Measurements from ENCODE around the gene RNU4-1.

Gene RNU4-1

GRCh38 chr12:120276734-120277133 lies 16.3 kb downstream of the RNU4-1 start:
- no peak overlapping the region for H3K4me3 ChIP-seq (ENCODE audit: control insufficient read depth, low read depth, low read length)
- no peak for DNase-seq (ENCODE audit: low read depth)

DNA sequence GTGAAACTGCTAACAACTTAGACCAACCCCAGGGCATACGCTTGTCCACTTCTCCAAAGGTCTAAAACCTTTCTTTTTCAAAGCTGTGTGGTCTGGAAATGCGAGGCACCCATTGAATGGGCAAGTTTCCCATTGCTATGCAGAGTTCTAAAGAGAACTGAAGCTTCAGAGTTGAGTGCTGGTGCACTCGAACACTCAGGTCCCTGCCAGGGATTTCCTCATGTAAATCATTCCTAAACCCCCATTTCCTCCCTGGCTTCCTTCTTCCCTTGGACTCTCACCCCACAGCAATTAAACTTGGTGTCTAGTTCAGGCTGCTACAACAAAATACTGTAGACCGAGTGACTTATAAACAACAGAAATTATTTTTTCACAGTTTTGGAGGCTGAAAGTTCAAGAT lies 25.3 kb downstream of the RNU4-1 start:
- no peak overlapping the region for H3K4me3 ChIP-seq (ENCODE audit: control insufficient read depth, low read depth, low read length)
- TF ChIP-seq, protein P1, sequence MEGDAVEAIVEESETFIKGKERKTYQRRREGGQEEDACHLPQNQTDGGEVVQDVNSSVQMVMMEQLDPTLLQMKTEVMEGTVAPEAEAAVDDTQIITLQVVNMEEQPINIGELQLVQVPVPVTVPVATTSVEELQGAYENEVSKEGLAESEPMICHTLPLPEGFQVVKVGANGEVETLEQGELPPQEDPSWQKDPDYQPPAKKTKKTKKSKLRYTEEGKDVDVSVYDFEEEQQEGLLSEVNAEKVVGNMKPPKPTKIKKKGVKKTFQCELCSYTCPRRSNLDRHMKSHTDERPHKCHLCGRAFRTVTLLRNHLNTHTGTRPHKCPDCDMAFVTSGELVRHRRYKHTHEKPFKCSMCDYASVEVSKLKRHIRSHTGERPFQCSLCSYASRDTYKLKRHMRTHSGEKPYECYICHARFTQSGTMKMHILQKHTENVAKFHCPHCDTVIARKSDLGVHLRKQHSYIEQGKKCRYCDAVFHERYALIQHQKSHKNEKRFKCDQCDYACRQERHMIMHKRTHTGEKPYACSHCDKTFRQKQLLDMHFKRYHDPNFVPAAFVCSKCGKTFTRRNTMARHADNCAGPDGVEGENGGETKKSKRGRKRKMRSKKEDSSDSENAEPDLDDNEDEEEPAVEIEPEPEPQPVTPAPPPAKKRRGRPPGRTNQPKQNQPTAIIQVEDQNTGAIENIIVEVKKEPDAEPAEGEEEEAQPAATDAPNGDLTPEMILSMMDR (IDR thresholded peaks at IDR 0.05; ENCODE audit: control insufficient read depth, insufficient read depth, low read depth, low read length, missing control alignments) = no peak
- DNase-seq (ENCODE audit: low read depth) = no peak

More at GRCh38 chr12:120276734-120277133, 16.3 kb downstream of the RNU4-1 start:
- TF ChIP-seq, protein P1 (IDR thresholded peaks at IDR 0.05; ENCODE audit: control insufficient read depth, insufficient read depth, low read depth, low read length, missing control alignments) = no peak

GRCh38 chr12:120266180-120266870 lies 26.7 kb downstream of the RNU4-1 start:
- no peak overlapping the region for H3K4me3 ChIP-seq (ENCODE audit: control insufficient read depth, low read depth, low read length)
- TF ChIP-seq, protein P1 (IDR thresholded peaks at IDR 0.05; ENCODE audit: control insufficient read depth, insufficient read depth, low read depth, low read length, missing control alignments) = no peak
- DNase-seq (ENCODE audit: low read depth) = no peak

GRCh38 chr12:120265473-120266179 lies 27.4 kb downstream of the RNU4-1 start, which contains the start of gene PXN:
Gene PXN (minus strand): TSS chr12:120265730. CDS start chr12:120265629, 101 bp downstream.
- no peak for DNase-seq (ENCODE audit: low read depth)
- peak within 1 kb of the TSS; percentile 98 for H3K4me3 ChIP-seq (ENCODE audit: control insufficient read depth, low read depth, low read length)
- TF ChIP-seq, protein P1 (IDR thresholded peaks at IDR 0.05; ENCODE audit: control insufficient read depth, insufficient read depth, low read depth, low read length, missing control alignments) = peak; percentile 70

- TF ChIP-seq, protein P1 (IDR thresholded peaks at IDR 0.05; ENCODE audit: control insufficient read depth, insufficient read depth, low read depth, low read length, missing control alignments) = no peak
- DNase-seq (ENCODE audit: low read depth) = no peak
- H3K4me3 ChIP-seq (ENCODE audit: control insufficient read depth, low read depth, low read length) = peak overlapping the region; percentile 98
Measured at GRCh38 chr12:120264904-120265472, 28.0 kb downstream of the RNU4-1 start.

- H3K4me3 ChIP-seq (ENCODE audit: control insufficient read depth, low read depth, low read length) = peak overlapping the region; percentile 98
- no peak for DNase-seq (ENCODE audit: low read depth)
- TF ChIP-seq, protein P1 (IDR thresholded peaks at IDR 0.05; ENCODE audit: control insufficient read depth, insufficient read depth, low read depth, low read length, missing control alignments) = no peak
Measured at GRCh38 chr12:120264086-120264903, 28.7 kb downstream of the RNU4-1 start.

Measured in AG09309 (cell line).